ENCODE measurements around the gene MYO1B.
"Not testable (repeated sequence)": the region's sequence is repeated elsewhere in the genome, so short reads cannot be mapped to it uniquely, and the experiment has no call there.

Gene MYO1B

GRCh38 chr2:191415858-191416257 is 170.7 kb downstream of the MYO1B start:
- no peak for DNase-seq

GRCh38 chr2:191417746-191418145 is 172.5 kb downstream of the MYO1B start:
- DNase-seq, result no peak

GRCh38 chr2:191421950-191422349 is 176.7 kb downstream of the MYO1B start:
- no peak for DNase-seq

- DNase-seq, result no peak
Measured at GRCh38 chr2:191427031-191427430, 181.8 kb downstream of the MYO1B start.

GRCh38 chr2:191428141-191428540 is 182.9 kb downstream of the MYO1B start:
- DNase-seq, result no peak

GRCh38 chr2:191430476-191430875 is 185.3 kb downstream of the MYO1B start:
- DNase-seq, result no peak

- DNase-seq, result no peak
Measured at GRCh38 chr2:191432121-191432520, 186.9 kb downstream of the MYO1B start.

GRCh38 chr2:191434072-191434471 is 188.9 kb downstream of the MYO1B start:
- DNase-seq, result no peak

GRCh38 chr2:191435141-191435540 is 189.9 kb downstream of the MYO1B start:
- no peak for DNase-seq

GRCh38 chr2:191436368-191437055 is 191.3 kb downstream of the MYO1B start:
- no peak for DNase-seq

GRCh38 chr2:191439481-191439880 is 194.3 kb downstream of the MYO1B start:
- DNase-seq, result no peak

GRCh38 chr2:191441496-191442214 is 196.5 kb downstream of the MYO1B start:
- DNase-seq, result no peak

GRCh38 chr2:191443446-191443845 is 198.2 kb downstream of the MYO1B start:
- DNase-seq, result no peak

- DNase-seq, result no peak
Measured at GRCh38 chr2:191446910-191447309, 201.7 kb downstream of the MYO1B start.

GRCh38 chr2:191451116-191451515 is 205.9 kb downstream of the MYO1B start:
- no peak for DNase-seq

GRCh38 chr2:191452065-191452464 is 206.9 kb downstream of the MYO1B start:
- DNase-seq, result no peak

- no peak for DNase-seq
Measured at GRCh38 chr2:191453761-191454160, 208.6 kb downstream of the MYO1B start.

- DNase-seq, result not testable (repeated sequence)
Measured at GRCh38 chr2:191456506-191456905, 211.3 kb downstream of the MYO1B start.

GRCh38 chr2:191459158-191459557 is 214.0 kb downstream of the MYO1B start:
- DNase-seq, result no peak

- DNase-seq, result no peak
Measured at GRCh38 chr2:191462370-191462769, 217.2 kb downstream of the MYO1B start.

GRCh38 chr2:191463790-191464189 is 218.6 kb downstream of the MYO1B start:
- no peak for DNase-seq

GRCh38 chr2:191465766-191466420 is 220.7 kb downstream of the MYO1B start:
- DNase-seq, result no peak

GRCh38 chr2:191467113-191467512 is 221.9 kb downstream of the MYO1B start:
- no peak for DNase-seq

GRCh38 chr2:191470306-191470705 is 225.1 kb downstream of the MYO1B start:
- no peak for DNase-seq

Data from NCI-H1417 treated with DMSO at 0.1 percent for 48 hours (cell line).